GM23248 (cell line): ENCODE measurements around the gene SCAMP2.

ENCODE experiments used
- EZH2 ChIP-seq: fragments of 200-600 bp; sonication (generic); IDR thresholded peaks from 2 replicates; pipeline ENCODE4 v1.6.1; 2018; ENCODE audit warnings: antibody characterized with exemption, mild to moderate bottlenecking; ENCODE audit not compliant: insufficient read depth, poor library complexity, severe bottlenecking
- EZH2phosphoT487 ChIP-seq: fragments of 200-600 bp; sonication (generic); IDR thresholded peaks from 2 replicates; pipeline ENCODE4 v1.6.1; 2018; ENCODE audit warnings: antibody characterized with exemption, moderate library complexity, mild to moderate bottlenecking, low read depth; ENCODE audit not compliant: insufficient read depth

- TF ChIP-seq EZH2 (no peak), EZH2phosphoT487 (no peak)
These were observed 60.6 kb downstream of the SCAMP2 start, which contains the start of gene LMAN1L for GRCh38 chr15:74812533-74812932.
